HepG2 (cell line): ENCODE data around the gene SNRNP200. TPM values are rescaled to one million over a fixed set of nuclear protein-coding genes. Genes with fewer than 3 reads are reported as not detected.

Experiments
- ADNP ChIP-seq: sonication (generic); formaldehyde crosslinking; IDR thresholded peaks from 2 replicates; pipeline ENCODE4 v1.4.0; 2020; ENCODE audit warnings: missing genetic modification reagents
- ARID3A ChIP-seq: IDR thresholded peaks from 2 replicates; pipeline ENCODE4 v1.6.1; 2012; ENCODE audit warnings: low read depth, low read length, improper control_type of control experiment
- GFI1 ChIP-seq: sonication (generic); formaldehyde crosslinking; IDR thresholded peaks from 2 replicates; pipeline ENCODE4 v1.5.0; 2020; ENCODE audit warnings: missing genetic modification reagents, mild to moderate bottlenecking, borderline replicate concordance
- HIVEP1 ChIP-seq: sonication (generic); formaldehyde crosslinking; IDR thresholded peaks from 2 replicates; pipeline ENCODE4 v1.4.0; 2020; ENCODE audit warnings: mild to moderate bottlenecking, missing genetic modification reagents
- KIAA2018 ChIP-seq: sonication (generic); formaldehyde crosslinking; IDR thresholded peaks from 2 replicates; pipeline ENCODE4 v1.5.0; 2020; ENCODE audit warnings: mild to moderate bottlenecking, missing genetic modification reagents, borderline replicate concordance
- MXD4 ChIP-seq: IDR thresholded peaks from 2 replicates; pipeline ENCODE4 v1.6.1; 2016; ENCODE audit warnings: mild to moderate bottlenecking, missing biosample characterization, missing genetic modification reagents
- PAX8 ChIP-seq: sonication (generic); formaldehyde crosslinking; IDR thresholded peaks from 2 replicates; pipeline ENCODE4 v1.8.0; 2022; ENCODE audit warnings: mild to moderate bottlenecking, missing genetic modification reagents, borderline replicate concordance
- PHF20 ChIP-seq: sonication (generic); formaldehyde crosslinking; IDR thresholded peaks from 2 replicates; pipeline ENCODE4 v1.5.0; 2020; ENCODE audit warnings: mild to moderate bottlenecking, missing genetic modification reagents
- SNRNP70 ChIP-seq: fragments of 200-400 bp; formaldehyde crosslinking; IDR thresholded peaks from 2 replicates; pipeline ENCODE4 v1.6.1; 2017; ENCODE audit warnings: mild to moderate bottlenecking, low read depth, low read length, moderate library complexity
- TP53 ChIP-seq: sonication (generic); formaldehyde crosslinking; conservative IDR thresholded peaks from 2 replicates; pipeline ENCODE4 v1.4.0; 2020; ENCODE audit warnings: missing genetic modification reagents
- ZFYVE20 ChIP-seq: sonication (generic); formaldehyde crosslinking; IDR thresholded peaks from 2 replicates; pipeline ENCODE4 v1.8.0; 2023; ENCODE audit warnings: low read depth, mild to moderate bottlenecking, moderate library complexity, missing genetic modification reagents, borderline replicate concordance
- ZNF263 ChIP-seq: sonication (generic); formaldehyde crosslinking; IDR thresholded peaks from 2 replicates; pipeline ENCODE4 v1.4.0; 2020; ENCODE audit warnings: missing genetic modification reagents
- ZNF350 ChIP-seq: sonication (generic); formaldehyde crosslinking; IDR thresholded peaks from 2 replicates; pipeline ENCODE4 v1.4.0; 2020; ENCODE audit warnings: mild to moderate bottlenecking, low read depth, missing genetic modification reagents, borderline replicate concordance
- polyA plus RNA-seq, 8 experiments: library from polyadenylated mRNA; depleted of rRNA in 3 of 8; stranded (reverse) in 7 of 8; unstranded in 1 of 8; fragments of >200 nt; fragmentation: Illumina TruSeq in 4 of 8; extraction: Trizol in 4 of 8; gene quantifications; 2 replicates each; pipeline versions ENCODE4 v1.2.1 to v1.2.3, GENCODE V29; 2011 to 2016; ENCODE audit warnings: low read depth in 4 of 8, missing spikeins in 1 of 8, mixed read lengths in 1 of 8; ENCODE audit not compliant: insufficient read depth in 1 of 8
- total RNA-seq, 5 experiments: library from RNA; depleted of rRNA; stranded (reverse); fragments of >200 nt; fragmentation: Illumina TruSeq; extraction: Trizol; gene quantifications; 2 replicates each; pipeline ENCODE4 v1.2.3, GENCODE V29; 2016; ENCODE audit warnings: low read depth in 1 of 5
- TF ChIP-seq, protein P1 (sequence below): sonication (generic); formaldehyde crosslinking; IDR thresholded peaks from 2 replicates; pipeline ENCODE4 v1.4.0; 2020; ENCODE audit warnings: missing genetic modification reagents
- TF ChIP-seq, protein P2 (sequence below): sonication (generic); formaldehyde crosslinking; IDR thresholded peaks from 2 replicates; pipeline ENCODE4 v1.9.0; 2021; ENCODE audit warnings: missing genetic modification reagents, mild to moderate bottlenecking, borderline replicate concordance
- TF ChIP-seq, protein P3 (sequence below): sonication (generic); formaldehyde crosslinking; IDR thresholded peaks from 2 replicates; pipeline ENCODE4 v1.9.0; 2021; ENCODE audit warnings: missing genetic modification reagents, borderline replicate concordance

SNRNP200 gene
- total and polyA plus RNA-seq, 2 of the 13 experiments (the other 11 are each of a cell fraction or from before 2014, with no cell fraction given) = 99.0 to 232 TPM

DNA sequence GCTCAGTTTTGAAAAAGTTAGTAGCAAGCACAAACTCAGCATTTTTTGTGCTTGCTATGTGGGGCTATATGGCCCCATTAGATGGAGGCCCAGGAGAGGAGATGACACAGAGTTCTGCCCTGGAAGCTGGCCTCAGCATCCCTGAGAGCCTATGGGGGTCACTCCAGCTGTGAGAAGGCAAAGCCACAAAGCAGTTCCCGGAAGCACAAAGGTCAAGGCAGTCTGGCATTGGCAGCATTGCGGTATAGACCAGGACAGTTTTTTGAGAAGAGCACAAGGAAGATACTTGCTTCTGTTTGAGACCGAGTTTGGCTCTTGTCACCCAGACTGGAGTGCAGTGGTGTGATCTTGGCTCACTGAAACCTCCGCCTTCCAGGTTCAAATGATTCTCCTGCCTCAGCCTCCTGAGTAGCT is 12.2 kb upstream of the SNRNP200 start (continued):
- TF ChIP-seq KIAA2018 (CRISPR knock-in tag) (no peak), ZNF350 (peak; percentile 51; the same call in 1 of the 2 replicates), ZNF263 (CRISPR knock-in tag) (no peak), PAX8 (CRISPR knock-in tag) (no peak), ARID3A (no peak), PHF20 (CRISPR knock-in tag) (no peak), HIVEP1 (no peak), MXD4 (CRISPR knock-in tag) (no peak), ADNP (CRISPR knock-in tag) (no peak), TP53 (CRISPR knock-in tag) (no peak), SNRNP70 (no peak), GFI1 (CRISPR knock-in tag) (no peak), ZFYVE20 (CRISPR knock-in tag) (no peak)
- TF ChIP-seq, protein P1, sequence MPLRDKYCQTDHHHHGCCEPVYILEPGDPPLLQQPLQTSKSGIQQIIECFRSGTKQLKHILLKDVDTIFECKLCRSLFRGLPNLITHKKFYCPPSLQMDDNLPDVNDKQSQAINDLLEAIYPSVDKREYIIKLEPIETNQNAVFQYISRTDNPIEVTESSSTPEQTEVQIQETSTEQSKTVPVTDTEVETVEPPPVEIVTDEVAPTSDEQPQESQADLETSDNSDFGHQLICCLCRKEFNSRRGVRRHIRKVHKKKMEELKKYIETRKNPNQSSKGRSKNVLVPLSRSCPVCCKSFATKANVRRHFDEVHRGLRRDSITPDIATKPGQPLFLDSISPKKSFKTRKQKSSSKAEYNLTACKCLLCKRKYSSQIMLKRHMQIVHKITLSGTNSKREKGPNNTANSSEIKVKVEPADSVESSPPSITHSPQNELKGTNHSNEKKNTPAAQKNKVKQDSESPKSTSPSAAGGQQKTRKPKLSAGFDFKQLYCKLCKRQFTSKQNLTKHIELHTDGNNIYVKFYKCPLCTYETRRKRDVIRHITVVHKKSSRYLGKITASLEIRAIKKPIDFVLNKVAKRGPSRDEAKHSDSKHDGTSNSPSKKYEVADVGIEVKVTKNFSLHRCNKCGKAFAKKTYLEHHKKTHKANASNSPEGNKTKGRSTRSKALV = no peak
- TF ChIP-seq, protein P2, sequence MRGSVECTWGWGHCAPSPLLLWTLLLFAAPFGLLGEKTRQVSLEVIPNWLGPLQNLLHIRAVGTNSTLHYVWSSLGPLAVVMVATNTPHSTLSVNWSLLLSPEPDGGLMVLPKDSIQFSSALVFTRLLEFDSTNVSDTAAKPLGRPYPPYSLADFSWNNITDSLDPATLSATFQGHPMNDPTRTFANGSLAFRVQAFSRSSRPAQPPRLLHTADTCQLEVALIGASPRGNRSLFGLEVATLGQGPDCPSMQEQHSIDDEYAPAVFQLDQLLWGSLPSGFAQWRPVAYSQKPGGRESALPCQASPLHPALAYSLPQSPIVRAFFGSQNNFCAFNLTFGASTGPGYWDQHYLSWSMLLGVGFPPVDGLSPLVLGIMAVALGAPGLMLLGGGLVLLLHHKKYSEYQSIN (CRISPR knock-in tag) = no peak
- TF ChIP-seq, protein P3, sequence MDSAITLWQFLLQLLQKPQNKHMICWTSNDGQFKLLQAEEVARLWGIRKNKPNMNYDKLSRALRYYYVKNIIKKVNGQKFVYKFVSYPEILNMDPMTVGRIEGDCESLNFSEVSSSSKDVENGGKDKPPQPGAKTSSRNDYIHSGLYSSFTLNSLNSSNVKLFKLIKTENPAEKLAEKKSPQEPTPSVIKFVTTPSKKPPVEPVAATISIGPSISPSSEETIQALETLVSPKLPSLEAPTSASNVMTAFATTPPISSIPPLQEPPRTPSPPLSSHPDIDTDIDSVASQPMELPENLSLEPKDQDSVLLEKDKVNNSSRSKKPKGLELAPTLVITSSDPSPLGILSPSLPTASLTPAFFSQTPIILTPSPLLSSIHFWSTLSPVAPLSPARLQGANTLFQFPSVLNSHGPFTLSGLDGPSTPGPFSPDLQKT = no peak
